Skeletal muscle tissue (tissue), 4 donors: Measurements from ENCODE around the gene TNKS1BP1. TPM values are rescaled to one million over a fixed set of nuclear protein-coding genes. Genes with fewer than 3 reads are reported as not detected.

ENCODE experiments used
- H3K27ac ChIP-seq: one replicate; pipeline ENCODE4 v1.7.0; 2013; ENCODE audit warnings: mild to moderate bottlenecking, low read depth, low read length, inconsistent platforms
- H3K27me3 ChIP-seq, 3 donors: one replicate each; pipeline ENCODE4 v1.7.0; 2013; ENCODE audit warnings: low read length in 3 of 3; ENCODE audit not compliant: control insufficient read depth in 3 of 3, insufficient read depth in 3 of 3
- H3K36me3 ChIP-seq, 3 donors: one replicate each; pipeline ENCODE4 v1.7.0; 2013; ENCODE audit warnings: low read length in 3 of 3; ENCODE audit not compliant: control insufficient read depth in 3 of 3, insufficient read depth in 3 of 3
- H3K4me1 ChIP-seq, 3 donors: one replicate each; pipeline ENCODE4 v1.7.0; 2013; ENCODE audit warnings: low read length in 3 of 3, mild to moderate bottlenecking in 3 of 3; ENCODE audit not compliant: control insufficient read depth in 3 of 3, insufficient read depth in 3 of 3
- H3K4me3 ChIP-seq, 3 donors: one replicate each; pipeline ENCODE4 v1.7.0; 2013; ENCODE audit warnings: low read length in 3 of 3
- H3K9ac ChIP-seq, 3 donors: one replicate each; pipeline ENCODE4 v1.7.0; 2013; ENCODE audit warnings: low read length in 3 of 3, mild to moderate bottlenecking in 3 of 3, moderate library complexity in 2 of 3, low read depth in 1 of 3
- H3K9me3 ChIP-seq, 3 donors: one replicate each; pipeline ENCODE4 v1.7.0; 2013; ENCODE audit warnings: low read length in 3 of 3; ENCODE audit not compliant: control insufficient read depth in 3 of 3
- total RNA-seq: library from RNA; depleted of rRNA; stranded (reverse); fragments of >200 nt; gene quantifications from one replicate; pipeline ENCODE4 v1.2.3, GENCODE V29; 2014
- donor health status: Osteomylitis.

Gene TNKS1BP1
- total RNA-seq, 1 donor from 2014 or later = 65.2 TPM

- Histone ChIP-seq H3K36me3 (no peaks in the 10 kb centered on the region), H3K4me1 (peaks cover 9 to 16% (median 12%) of the 10 kb centered on the region in 3 donors), H3K9ac (no peak overlapping the region), H3K27me3 (no peaks in the 10 kb centered on the region), H3K9me3 (peaks cover 0 to 2% (median 0%) of the 10 kb centered on the region in 3 donors), H3K4me3 (no peak overlapping the region), H3K27ac (no peak overlapping the region)
These were observed 51.2 kb downstream of the TNKS1BP1 start for GRCh38 chr11:57273448-57274058.

GRCh38 chr11:57269571-57270021 lies 55.2 kb downstream of the TNKS1BP1 start:
- Histone ChIP-seq H3K36me3 (no peaks in the 10 kb centered on the region), H3K9me3 (peaks cover 0 to 2% (median 0%) of the 10 kb centered on the region in 3 donors), H3K27me3 (no peaks in the 10 kb centered on the region), H3K9ac (no peak overlapping the region), H3K4me1 (peaks cover 0 to 2% (median 0%) of the 10 kb centered on the region in 3 donors), H3K4me3 (no peak overlapping the region), H3K27ac (no peak overlapping the region)

GRCh38 chr11:57266157-57266556 lies 58.6 kb downstream of the TNKS1BP1 start:
- no peaks in the 10 kb centered on the region for H3K27me3 ChIP-seq
- no peak overlapping the region for H3K27ac ChIP-seq
- H3K9me3 ChIP-seq = no peaks in the 10 kb centered on the region
- H3K4me1 ChIP-seq = peaks cover 0 to 2% (median 0%) of the 10 kb centered on the region in 3 donors
- no peak overlapping the region for H3K9ac ChIP-seq
- no peak overlapping the region for H3K4me3 ChIP-seq
- no peaks in the 10 kb centered on the region for H3K36me3 ChIP-seq

GRCh38 chr11:57263351-57263750 lies 61.4 kb downstream of the TNKS1BP1 start:
- Histone ChIP-seq H3K27me3 (no peaks in the 10 kb centered on the region), H3K36me3 (no peaks in the 10 kb centered on the region), H3K9ac (no peak overlapping the region), H3K27ac (no peak overlapping the region), H3K9me3 (no peaks in the 10 kb centered on the region), H3K4me1 (no peaks in the 10 kb centered on the region), H3K4me3 (no peak overlapping the region)

- H3K4me3 ChIP-seq = no peak overlapping the region
These were observed 62.6 kb downstream of the TNKS1BP1 start for GRCh38 chr11:57262157-57262556.

GRCh38 chr11:57260937-57261783 lies 63.6 kb downstream of the TNKS1BP1 start:
- Histone ChIP-seq H3K9ac (no peak overlapping the region), H3K4me1 (no peaks in the 10 kb centered on the region), H3K27me3 (no peaks in the 10 kb centered on the region), H3K27ac (no peak overlapping the region), H3K36me3 (no peaks in the 10 kb centered on the region), H3K4me3 (no peak overlapping the region), H3K9me3 (no peaks in the 10 kb centered on the region)

More at GRCh38 chr11:57262157-57262556, 62.6 kb downstream of the TNKS1BP1 start:
- no peak overlapping the region for H3K27ac ChIP-seq
- H3K27me3 ChIP-seq = no peaks in the 10 kb centered on the region
- no peaks in the 10 kb centered on the region for H3K36me3 ChIP-seq
- no peaks in the 10 kb centered on the region for H3K9me3 ChIP-seq
- no peaks in the 10 kb centered on the region for H3K4me1 ChIP-seq
- no peak overlapping the region for H3K9ac ChIP-seq

GRCh38 chr11:57256119-57256518 lies 68.6 kb downstream of the TNKS1BP1 start:
- peaks cover 8 to 11% (median 8%) of the 10 kb centered on the region in 3 donors for H3K4me1 ChIP-seq
- no peaks in the 10 kb centered on the region for H3K27me3 ChIP-seq
- no peak overlapping the region for H3K9ac ChIP-seq
- H3K9me3 ChIP-seq = no peaks in the 10 kb centered on the region
- H3K4me3 ChIP-seq = no peak overlapping the region
- no peaks in the 10 kb centered on the region for H3K36me3 ChIP-seq
- no peak overlapping the region for H3K27ac ChIP-seq

- Histone ChIP-seq H3K4me1 (peaks cover 8 to 15% (median 8%) of the 10 kb centered on the region in 3 donors), H3K27ac (no peak overlapping the region), H3K36me3 (no peaks in the 10 kb centered on the region), H3K4me3 (no peak overlapping the region), H3K9ac (no peak overlapping the region), H3K27me3 (no peaks in the 10 kb centered on the region), H3K9me3 (no peaks in the 10 kb centered on the region)
These were observed 69.1 kb downstream of the TNKS1BP1 start for GRCh38 chr11:57255618-57256017.

GRCh38 chr11:57254631-57255030 lies 70.1 kb downstream of the TNKS1BP1 start:
- peaks cover 8 to 15% (median 8%) of the 10 kb centered on the region in 3 donors for H3K4me1 ChIP-seq
- no peak overlapping the region for H3K27ac ChIP-seq
- H3K9me3 ChIP-seq = no peaks in the 10 kb centered on the region

GRCh38 chr11:57251491-57252104 lies 73.2 kb downstream of the TNKS1BP1 start:
- no peak overlapping the region for H3K4me3 ChIP-seq
- no peaks in the 10 kb centered on the region for H3K36me3 ChIP-seq
- no peak overlapping the region for H3K9ac ChIP-seq
- no peaks in the 10 kb centered on the region for H3K27me3 ChIP-seq
- no peak overlapping the region for H3K27ac ChIP-seq
- H3K4me1 ChIP-seq = peaks cover 10 to 20% (median 13%) of the 10 kb centered on the region in 3 donors
- no peaks in the 10 kb centered on the region for H3K9me3 ChIP-seq

More at GRCh38 chr11:57254631-57255030, 70.1 kb downstream of the TNKS1BP1 start:
- Histone ChIP-seq H3K36me3 (no peaks in the 10 kb centered on the region), H3K27me3 (no peaks in the 10 kb centered on the region), H3K4me3 (no peak overlapping the region), H3K9ac (no peak overlapping the region)
